HG03196 (cell line): ENCODE measurements around the gene NT5C3A.

Experiments used
- ATAC-seq: cut with Tn5 transposase; IDR thresholded peaks from one replicate; pipeline ENCODE4 v1.9.1; 2021; ENCODE audit not compliant: unreplicated experiment

Gene NT5C3A

GRCh38 chr7:33076737-33077136 is 14.2 kb upstream of the NT5C3A start:
- ATAC-seq: no peak

- no peak for ATAC-seq
These were observed 13.4 kb upstream of the NT5C3A start for GRCh38 chr7:33075818-33076518.

GRCh38 chr7:33073243-33073642 is 10.7 kb upstream of the NT5C3A start:
- ATAC-seq: no peak

GRCh38 chr7:33072471-33072870 is 9.9 kb upstream of the NT5C3A start:
- ATAC-seq: no peak

GRCh38 chr7:33070831-33071230 is 8.3 kb upstream of the NT5C3A start:
- no peak for ATAC-seq

DNA sequence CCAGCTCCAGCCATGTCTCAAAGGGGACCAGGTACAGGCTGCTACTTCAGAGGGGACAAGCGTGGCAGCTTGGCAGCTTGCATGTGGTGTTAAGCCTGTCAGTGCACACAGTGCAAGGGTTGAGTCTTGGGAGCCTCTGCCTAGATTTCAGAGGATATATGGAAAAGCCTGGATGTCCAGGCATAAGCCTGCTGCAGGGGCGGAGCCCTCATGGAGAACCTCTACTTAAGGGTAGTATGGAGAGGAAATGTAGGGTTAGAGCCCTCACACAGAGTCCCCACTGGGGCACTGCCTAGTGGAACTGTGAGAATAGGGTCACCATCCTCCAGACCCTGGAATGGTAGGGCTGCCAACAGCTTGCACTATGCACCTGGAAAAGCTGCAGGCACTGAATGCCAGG is 7.7 kb upstream of the NT5C3A start:
- ATAC-seq: no peak

DNA sequence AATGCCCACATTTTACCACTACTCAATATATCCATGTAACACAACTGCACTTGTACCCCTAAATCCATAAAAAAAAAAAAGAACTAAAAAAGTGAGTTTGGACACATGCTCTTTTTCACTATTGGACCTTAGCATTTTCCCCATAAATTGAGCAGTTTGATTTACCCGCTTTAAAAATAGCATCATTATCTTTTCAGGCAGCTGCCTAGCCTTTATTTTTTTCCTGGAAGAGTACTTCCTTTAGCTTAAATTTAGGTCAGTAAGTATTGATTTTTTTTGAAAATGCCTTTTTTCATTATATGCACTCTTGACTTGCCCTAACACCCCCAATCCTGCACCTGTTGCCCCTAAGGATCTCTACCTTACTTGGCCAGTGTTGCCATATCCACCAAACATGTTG is 5.3 kb upstream of the NT5C3A start:
- no peak for ATAC-seq

- no peak for ATAC-seq
These were observed 4.2 kb upstream of the NT5C3A start for GRCh38 chr7:33066771-33067170.

DNA sequence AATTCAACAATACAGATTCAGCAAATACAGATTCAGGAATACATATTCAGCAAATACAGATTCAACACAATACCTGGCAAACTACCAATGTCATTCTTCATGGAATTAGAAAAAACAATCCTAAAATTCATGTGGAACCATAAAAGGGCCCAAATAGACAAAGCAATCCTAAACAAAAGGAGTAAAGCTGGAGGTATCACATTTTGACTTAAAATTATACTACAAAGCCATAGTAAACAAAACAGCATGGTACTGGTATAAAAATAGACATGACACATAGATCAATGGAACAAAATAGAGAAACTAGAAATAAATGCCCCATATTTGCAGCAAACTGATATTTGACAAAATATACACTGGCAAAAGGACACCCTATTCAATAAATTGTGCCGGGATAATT is 3.4 kb upstream of the NT5C3A start:
- no peak for ATAC-seq

DNA sequence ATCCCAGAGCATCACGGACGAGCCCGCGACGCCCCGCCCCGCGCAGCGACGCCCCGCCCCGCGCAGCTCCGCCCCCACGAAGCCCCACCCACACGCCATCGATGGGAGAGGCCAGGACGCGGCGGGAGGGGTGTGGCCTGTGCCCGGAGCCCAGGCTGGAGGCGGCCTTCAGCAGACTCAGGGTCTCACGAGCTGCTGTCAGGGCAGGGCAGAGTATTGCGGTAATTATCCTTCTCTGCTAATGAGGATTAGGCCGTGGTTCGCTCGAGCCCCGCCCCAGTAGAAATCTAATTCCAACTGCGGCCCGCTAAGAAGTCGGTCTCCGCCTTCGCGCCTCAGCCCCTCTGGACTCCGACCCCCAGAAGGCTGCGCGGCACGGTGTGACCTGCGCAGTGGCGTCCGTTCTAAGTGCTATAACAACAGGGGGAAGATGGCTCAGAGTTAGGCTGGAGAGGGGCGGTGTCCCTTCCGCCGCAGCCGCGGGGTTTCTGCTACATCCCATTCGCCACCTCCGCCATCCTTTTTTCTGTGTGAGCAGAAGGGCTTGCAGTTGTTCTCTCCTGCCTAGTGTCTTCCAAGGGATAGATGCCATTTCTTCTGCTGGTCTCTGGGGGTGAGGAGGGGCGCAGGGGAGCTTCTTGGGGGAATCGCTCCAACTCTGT is 337 bp upstream of the NT5C3A start:
- peak; percentile 97 for ATAC-seq

DNA sequence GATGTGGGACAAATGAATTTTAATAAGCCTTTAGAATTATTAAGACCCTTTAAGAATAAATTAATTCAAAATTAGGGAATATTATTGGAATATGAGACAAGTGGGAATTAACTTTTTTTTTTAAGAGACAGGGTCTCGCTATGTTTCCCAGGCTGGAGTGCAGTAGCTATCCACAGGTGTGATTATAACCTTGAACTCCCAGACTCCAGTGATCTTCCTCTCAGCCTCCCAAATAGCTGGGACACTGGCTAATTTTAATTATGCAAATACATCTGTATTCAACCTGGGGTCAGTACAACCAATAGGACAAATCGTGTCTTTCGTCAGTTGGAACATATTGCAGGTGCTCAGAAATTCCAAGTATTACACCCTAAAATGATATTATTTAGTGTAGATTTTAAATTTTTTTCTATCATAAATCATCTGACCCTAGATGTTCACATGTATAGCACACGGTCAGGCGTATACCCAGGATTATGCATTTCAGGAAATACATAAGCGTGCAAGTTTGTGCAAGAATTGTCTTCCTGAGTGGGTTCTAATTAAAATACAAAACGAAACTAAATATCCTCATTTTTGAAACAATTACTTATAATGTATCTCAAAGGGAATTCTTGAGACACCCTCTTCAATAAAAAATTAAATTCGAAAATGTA is 1.2 kb downstream of the NT5C3A start:
- no peak for ATAC-seq

DNA sequence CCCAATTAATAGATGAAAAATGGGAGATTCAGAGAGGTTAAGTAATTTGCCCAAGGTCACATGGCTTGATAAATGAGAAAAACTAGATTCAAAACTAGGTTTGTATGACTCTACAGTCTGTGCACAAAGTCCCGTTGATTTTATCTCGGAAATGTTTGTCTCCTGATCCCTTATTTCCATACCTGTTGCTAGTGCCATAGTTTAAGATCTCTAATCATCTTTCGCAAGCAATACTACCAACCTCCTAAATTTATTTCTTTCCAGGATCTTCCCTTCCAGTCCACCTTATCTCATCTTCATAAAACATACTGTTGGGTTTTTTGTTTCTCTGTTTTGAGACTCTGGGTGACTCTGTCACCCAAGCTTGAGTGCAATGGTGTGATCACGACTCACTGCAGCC is 2.9 kb downstream of the NT5C3A start:
- no peak for ATAC-seq

- no peak for ATAC-seq
These were observed 7.4 kb downstream of the NT5C3A start for GRCh38 chr7:33055158-33055557.

GRCh38 chr7:33054261-33054964 is 8.2 kb downstream of the NT5C3A start:
- ATAC-seq: no peak

DNA sequence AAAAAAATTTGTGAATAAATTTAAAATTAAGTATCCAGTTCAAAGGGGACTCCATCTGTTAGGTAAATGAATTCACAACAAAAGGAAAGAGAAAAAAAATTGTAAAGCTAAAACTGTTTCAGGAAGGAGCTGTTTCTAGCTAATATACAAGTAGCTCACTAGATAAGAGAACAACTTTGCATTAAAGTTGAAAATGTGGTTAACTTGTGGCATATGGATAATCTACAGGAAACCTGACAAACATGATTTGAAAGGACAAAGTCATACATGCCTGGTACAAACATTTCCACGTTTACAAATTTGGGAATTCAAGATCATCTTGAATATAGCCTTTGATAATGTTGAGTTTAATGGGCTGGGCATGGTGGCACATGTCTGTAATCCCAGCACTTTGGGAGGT is 8.9 kb downstream of the NT5C3A start:
- ATAC-seq: no peak

DNA sequence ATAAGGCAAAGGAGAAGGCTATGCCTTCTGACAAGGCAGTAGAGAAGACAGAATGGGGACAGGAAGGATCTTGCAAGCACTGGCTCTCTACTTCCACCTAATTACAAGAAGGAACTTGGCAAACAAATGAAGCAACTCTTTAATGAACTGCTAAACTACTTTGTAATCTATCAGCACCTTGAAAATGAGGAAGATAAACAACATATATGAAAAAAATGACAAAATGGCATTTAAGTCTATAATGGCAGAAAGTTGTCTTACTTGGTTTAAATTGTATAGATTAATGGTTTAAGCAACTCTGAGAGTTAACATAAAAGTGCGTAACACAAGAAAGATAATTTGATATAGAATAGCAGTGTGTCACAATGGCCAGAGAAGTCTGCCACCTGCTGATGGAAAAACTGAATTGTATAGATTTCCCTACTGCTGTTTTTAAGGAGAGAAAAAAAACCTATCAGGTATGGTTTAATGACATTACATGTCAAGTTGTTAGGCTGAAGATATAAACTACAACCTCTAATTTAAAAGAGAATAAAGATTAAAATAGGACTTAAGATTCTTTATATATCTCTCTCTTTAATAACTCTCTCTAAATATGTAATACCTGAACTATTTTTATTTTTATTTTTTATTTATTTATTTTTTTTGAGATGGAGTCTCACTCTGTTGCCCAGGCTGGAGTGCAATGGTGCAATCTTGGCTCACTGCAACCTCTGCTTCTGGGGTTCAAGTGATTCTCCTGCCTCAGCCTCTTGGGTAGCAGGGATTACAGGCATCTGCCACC is 11.8 kb downstream of the NT5C3A start:
- ATAC-seq: peak; percentile 51

GRCh38 chr7:33048704-33049103 is 13.9 kb downstream of the NT5C3A start:
- no peak for ATAC-seq

- no peak for ATAC-seq
These were observed 14.3 kb downstream of the NT5C3A start for GRCh38 chr7:33048257-33048656.

DNA sequence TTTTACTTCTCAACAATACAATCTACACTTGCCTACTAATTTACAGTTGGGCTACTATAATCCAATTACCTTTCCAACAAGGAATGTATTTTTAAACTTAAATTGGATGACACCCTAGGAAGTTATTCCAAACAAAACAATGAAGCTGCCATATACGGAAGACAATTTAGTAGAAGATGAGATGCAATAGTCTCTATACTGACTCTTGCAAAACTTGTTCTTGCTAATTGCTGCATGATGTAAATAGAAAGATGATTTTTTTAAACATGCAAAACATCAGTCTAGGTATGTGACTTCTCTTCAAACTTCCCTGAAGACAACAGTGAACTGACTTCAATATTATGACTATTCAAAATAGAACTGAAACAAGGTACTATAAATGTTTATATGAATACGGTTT is 17.6 kb downstream of the NT5C3A start:
- no peak for ATAC-seq

- no peak for ATAC-seq
These were observed 18.2 kb downstream of the NT5C3A start for GRCh38 chr7:33044401-33044718.
